Fibroblast of lung (primary cell): ENCODE data around the gene RPL19. TPM values are rescaled to one million over a fixed set of nuclear protein-coding genes. Genes with fewer than 3 reads are reported as not detected.

ENCODE experiments used
- DNase-seq, 2 donors: peaks; one replicate each; pipeline versions ENCODE4 v3.0.0 to v3.0.0-alpha.2; 2010; ENCODE audit warnings: low read depth in 2 of 2
- H2AFZ ChIP-seq: 2 replicates; pipeline ENCODE4 v1.5.1; 2012; ENCODE audit warnings: low read length, control low read depth, inconsistent platforms
- H3K27ac ChIP-seq: 2 replicates; pipeline ENCODE4 v1.5.1; 2011; ENCODE audit warnings: low read length, control low read depth; ENCODE audit not compliant: insufficient read depth
- H3K27me3 ChIP-seq: 2 replicates; pipeline ENCODE4 v1.5.1; 2011; ENCODE audit warnings: mild to moderate bottlenecking, low read length; ENCODE audit not compliant: control insufficient read depth, insufficient read depth
- H3K36me3 ChIP-seq: 2 replicates; pipeline ENCODE4 v1.5.1; 2011; ENCODE audit warnings: low read length; ENCODE audit not compliant: control insufficient read depth, insufficient read depth
- H3K4me1 ChIP-seq: 2 replicates; pipeline ENCODE4 v1.5.1; 2011; ENCODE audit warnings: low read length; ENCODE audit not compliant: control insufficient read depth, insufficient read depth; ENCODE audit errors: extremely low read depth
- H3K4me2 ChIP-seq: 2 replicates; pipeline ENCODE4 v1.5.1; 2011; ENCODE audit warnings: low read length, control low read depth; ENCODE audit not compliant: insufficient read depth; ENCODE audit errors: extremely low read depth
- H3K4me3 ChIP-seq, 4 experiments: fragments of 200-600 bp in 1 of 4; sonication (generic) in 1 of 4; replicated peaks in 1 of 4; 2 replicates each; pipeline ENCODE4 v1.5.1; 2011 to 2016; ENCODE audit warnings: low read length in 4 of 4, low read depth in 3 of 4, mild to moderate bottlenecking in 3 of 4, control low read depth in 2 of 4, inconsistent platforms in 1 of 4, mixed read lengths in 1 of 4; ENCODE audit not compliant: insufficient read depth in 1 of 4; ENCODE audit errors: control extremely low read depth in 1 of 4
- H3K79me2 ChIP-seq: 2 replicates; pipeline ENCODE4 v1.5.1; 2012; ENCODE audit warnings: mild to moderate bottlenecking, low read length, inconsistent platforms; ENCODE audit not compliant: control insufficient read depth, insufficient read depth
- H3K9ac ChIP-seq: 2 replicates; pipeline ENCODE4 v1.5.1; 2011; ENCODE audit warnings: mild to moderate bottlenecking, low read length, control low read depth; ENCODE audit not compliant: insufficient read depth
- H3K9me3 ChIP-seq: 2 replicates; pipeline ENCODE4 v1.5.1; 2012; ENCODE audit warnings: low read depth, low read length; ENCODE audit not compliant: control insufficient read depth, insufficient read depth
- H4K20me1 ChIP-seq: 2 replicates; pipeline ENCODE4 v1.5.1; 2011; ENCODE audit warnings: low read length; ENCODE audit not compliant: control insufficient read depth, insufficient read depth; ENCODE audit errors: extremely low read depth
- CTCF ChIP-seq, 2 donors: IDR thresholded peaks in 1 of 2; conservative IDR thresholded peaks in 1 of 2; 1 replicate in 1 of 2; 2 replicates in 1 of 2; pipeline ENCODE4 v1.5.1; 2011 to 2012; ENCODE audit warnings: low read length in 2 of 2, control low read depth in 1 of 2, inconsistent platforms in 1 of 2, low read depth in 1 of 2, mild to moderate bottlenecking in 1 of 2
- EZH2 ChIP-seq: IDR thresholded peaks from 2 replicates; pipeline ENCODE4 v1.5.1; 2012; ENCODE audit warnings: low read length, control low read depth, mild to moderate bottlenecking; ENCODE audit errors: missing control alignments
- polyA plus RNA-seq, 2 donors: library from polyadenylated mRNA; depleted of rRNA in 1 of 2; stranded (reverse) in 1 of 2; unstranded in 1 of 2; fragments of >200 nt; gene quantifications; 2 replicates each; pipeline ENCODE4 v1.2.1, GENCODE V29; 2011 to 2012; ENCODE audit warnings: missing spikeins in 1 of 2
- total RNA-seq: library from RNA; depleted of rRNA; stranded (reverse); fragments of >200 nt; gene quantifications from 2 replicates; pipeline ENCODE4 v1.2.1, GENCODE V29; 2014

The RPL19 gene
- total and polyA plus RNA-seq, 2 donors (not counting 1 experiment from before 2014, with no cell fraction given) = 1,378 to 1,814 TPM

GRCh38 chr17:39169101-39169500 lies 31.0 kb upstream of the RPL19 start:
- no peak overlapping the region for H3K27ac ChIP-seq
- H3K4me3 ChIP-seq = no peak overlapping the region
- H4K20me1 ChIP-seq = no peaks in the 10 kb centered on the region
- no peaks in the 10 kb centered on the region for H3K9me3 ChIP-seq
- no peaks in the 10 kb centered on the region for H3K36me3 ChIP-seq
- peaks cover 9% of the 10 kb centered on the region for H3K27me3 ChIP-seq
- H3K9ac ChIP-seq = no peak overlapping the region
- no peaks in the 10 kb centered on the region for H3K79me2 ChIP-seq
- H2AFZ ChIP-seq = no peak overlapping the region
- no peak overlapping the region for H3K4me2 ChIP-seq
- TF ChIP-seq CTCF (conservative IDR thresholded peaks at IDR 0.05 in 1 of 2, IDR thresholded peaks at IDR 0.05 in 1 of 2; ENCODE audit: low read depth in 1 of 2, low read length in 2 of 2) (no peak), EZH2 (no peak)
- H3K4me1 ChIP-seq = no peaks in the 10 kb centered on the region
- no peak for DNase-seq

GRCh38 chr17:39169518-39169917 lies 30.6 kb upstream of the RPL19 start:
- Histone ChIP-seq H3K9me3 (no peaks in the 10 kb centered on the region), H3K4me3 (no peak overlapping the region), H3K9ac (no peak overlapping the region), H3K27me3 (peaks cover 9% of the 10 kb centered on the region), H3K36me3 (peaks cover 2% of the 10 kb centered on the region), H3K27ac (no peak overlapping the region), H3K4me1 (no peaks in the 10 kb centered on the region), H3K79me2 (no peaks in the 10 kb centered on the region), H3K4me2 (no peak overlapping the region), H2AFZ (no peak overlapping the region), H4K20me1 (no peaks in the 10 kb centered on the region)
- TF ChIP-seq EZH2 = no peak
- no peak for DNase-seq

- DNase-seq = no peak
- no peaks in the 10 kb centered on the region for H3K9me3 ChIP-seq
- no peaks in the 10 kb centered on the region for H4K20me1 ChIP-seq
Observed at GRCh38 chr17:39170109-39170508, 30.0 kb upstream of the RPL19 start.

More at GRCh38 chr17:39170109-39170508, 30.0 kb upstream of the RPL19 start:
- H3K4me3 ChIP-seq = no peak overlapping the region
- no peaks in the 10 kb centered on the region for H3K4me1 ChIP-seq
- no peak overlapping the region for H3K4me2 ChIP-seq
- peaks cover 9% of the 10 kb centered on the region for H3K27me3 ChIP-seq
- H3K36me3 ChIP-seq = peaks cover 3% of the 10 kb centered on the region
- no peak overlapping the region for H2AFZ ChIP-seq
- no peak overlapping the region for H3K9ac ChIP-seq
- H3K79me2 ChIP-seq = no peaks in the 10 kb centered on the region
- TF ChIP-seq EZH2 = no peak
- TF ChIP-seq CTCF (conservative IDR thresholded peaks at IDR 0.05 in 1 of 2, IDR thresholded peaks at IDR 0.05 in 1 of 2; ENCODE audit: low read depth in 1 of 2, low read length in 2 of 2) = no peak
- H3K27ac ChIP-seq = no peak overlapping the region
